Ovary (tissue), 3 donors: Measurements from ENCODE around the gene NEBL.

Source experiments
- POLR2A ChIP-seq: fragments of 450-650 bp; IDR thresholded peaks from one replicate; pipeline ENCODE4 v1.6.1; 2017; ENCODE audit warnings: antibody characterized with exemption, mild to moderate bottlenecking, moderate library complexity
- TF ChIP-seq, protein P1 (sequence below), 3 donors: fragments of 450-650 bp in 2 of 3; fragments of 200-600 bp in 1 of 3; IDR thresholded peaks; one replicate each; pipeline versions ENCODE4 v1.5.1 to v1.8.0; 2016 to 2022; ENCODE audit warnings: antibody characterized with exemption in 3 of 3, mild to moderate bottlenecking in 1 of 3
- donor health status: DM: no; HTN: no; CAD: no.

DNA sequence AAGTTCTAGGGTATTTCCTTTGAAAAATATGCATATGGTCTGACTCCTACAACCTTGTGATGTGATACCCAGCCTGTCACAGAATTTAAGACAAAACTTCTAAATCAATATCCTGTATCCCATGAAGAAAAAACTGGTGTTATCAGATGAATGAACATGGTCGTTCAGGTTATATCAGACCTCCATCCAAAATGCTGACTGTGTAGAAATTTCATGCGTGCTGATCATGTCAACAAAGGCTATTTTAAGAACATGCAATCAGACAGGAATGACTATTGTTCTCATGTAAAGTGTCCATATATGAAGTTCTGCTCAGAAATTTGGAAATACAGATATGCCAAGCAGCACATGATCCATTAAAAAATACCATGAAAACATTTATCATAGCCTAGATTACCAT lies 62.3 kb downstream of the NEBL start:
- TF ChIP-seq, protein P1, sequence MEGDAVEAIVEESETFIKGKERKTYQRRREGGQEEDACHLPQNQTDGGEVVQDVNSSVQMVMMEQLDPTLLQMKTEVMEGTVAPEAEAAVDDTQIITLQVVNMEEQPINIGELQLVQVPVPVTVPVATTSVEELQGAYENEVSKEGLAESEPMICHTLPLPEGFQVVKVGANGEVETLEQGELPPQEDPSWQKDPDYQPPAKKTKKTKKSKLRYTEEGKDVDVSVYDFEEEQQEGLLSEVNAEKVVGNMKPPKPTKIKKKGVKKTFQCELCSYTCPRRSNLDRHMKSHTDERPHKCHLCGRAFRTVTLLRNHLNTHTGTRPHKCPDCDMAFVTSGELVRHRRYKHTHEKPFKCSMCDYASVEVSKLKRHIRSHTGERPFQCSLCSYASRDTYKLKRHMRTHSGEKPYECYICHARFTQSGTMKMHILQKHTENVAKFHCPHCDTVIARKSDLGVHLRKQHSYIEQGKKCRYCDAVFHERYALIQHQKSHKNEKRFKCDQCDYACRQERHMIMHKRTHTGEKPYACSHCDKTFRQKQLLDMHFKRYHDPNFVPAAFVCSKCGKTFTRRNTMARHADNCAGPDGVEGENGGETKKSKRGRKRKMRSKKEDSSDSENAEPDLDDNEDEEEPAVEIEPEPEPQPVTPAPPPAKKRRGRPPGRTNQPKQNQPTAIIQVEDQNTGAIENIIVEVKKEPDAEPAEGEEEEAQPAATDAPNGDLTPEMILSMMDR (IDR thresholded peaks at IDR 0.05) = no peak
- no peak for TF ChIP-seq POLR2A
